ENCODE results near the gene SH3TC1. TPM values are rescaled to one million over a fixed set of nuclear protein-coding genes. Genes with fewer than 3 reads are reported as not detected.

The SH3TC1 gene
- total and polyA plus RNA-seq, 4 donors = 6.5 to 34.6 (median 25.8) TPM

DNA sequence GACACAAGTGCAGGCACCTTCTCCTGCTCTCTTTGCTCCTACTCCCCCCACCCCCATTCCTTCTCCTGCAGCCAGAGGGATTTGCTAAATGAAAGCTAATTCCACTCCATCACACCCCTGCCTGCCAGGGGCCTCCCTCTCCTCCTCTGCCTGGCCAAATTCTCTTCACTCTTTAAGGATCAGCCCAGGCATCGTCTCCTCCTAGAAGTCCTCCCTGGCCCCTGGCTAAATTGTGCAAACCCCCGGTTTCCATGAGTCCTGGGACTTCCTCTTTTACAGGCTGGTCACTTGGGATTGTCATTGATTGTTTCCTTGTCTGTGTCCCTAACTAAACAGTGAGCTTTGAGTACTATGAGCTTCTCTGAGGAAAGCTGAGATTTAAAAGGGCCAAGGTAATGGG, 31.8 kb upstream of the SH3TC1 start (continued):
- TF ChIP-seq SP1 (IDR thresholded peaks at IDR 0.05) (no peak), RAD21 (IDR thresholded peaks at IDR 0.05) (no peak), NR2F2 (IDR thresholded peaks at IDR 0.05) (no peak), FOXA1 (IDR thresholded peaks at IDR 0.05) (no peak), GABPA (IDR thresholded peaks at IDR 0.05 in 1 of 2, conservative IDR thresholded peaks at IDR 0.05 in 1 of 2) (no peak), YY1 (IDR thresholded peaks at IDR 0.05) (no peak)
- TF ChIP-seq, protein P1, sequence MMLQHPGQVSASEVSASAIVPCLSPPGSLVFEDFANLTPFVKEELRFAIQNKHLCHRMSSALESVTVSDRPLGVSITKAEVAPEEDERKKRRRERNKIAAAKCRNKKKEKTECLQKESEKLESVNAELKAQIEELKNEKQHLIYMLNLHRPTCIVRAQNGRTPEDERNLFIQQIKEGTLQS (IDR thresholded peaks at IDR 0.05) = no peak
- TF ChIP-seq, protein P2, sequence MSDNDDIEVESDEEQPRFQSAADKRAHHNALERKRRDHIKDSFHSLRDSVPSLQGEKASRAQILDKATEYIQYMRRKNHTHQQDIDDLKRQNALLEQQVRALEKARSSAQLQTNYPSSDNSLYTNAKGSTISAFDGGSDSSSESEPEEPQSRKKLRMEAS (IDR thresholded peaks at IDR 0.05) = no peak

DNA sequence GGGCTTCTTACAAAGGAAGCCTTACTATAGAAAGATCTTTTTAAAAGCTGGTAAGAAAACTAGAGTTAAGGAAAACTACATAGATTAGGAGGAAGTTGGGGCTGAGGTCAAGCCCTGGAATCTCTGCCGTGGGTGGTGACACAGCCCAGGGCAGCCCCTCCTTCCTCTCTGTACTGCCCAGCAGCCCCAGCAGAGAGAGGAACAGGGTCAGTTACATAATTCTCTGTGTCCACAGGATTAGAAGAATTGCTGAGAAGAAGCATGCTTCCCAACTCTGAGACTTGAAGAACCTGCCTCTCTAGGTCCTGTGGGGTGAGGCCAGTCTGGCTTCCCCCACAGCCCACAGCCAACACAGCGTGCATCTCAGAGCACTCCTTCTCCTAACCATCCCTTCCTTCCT, 31.3 kb upstream of the SH3TC1 start:
- Histone ChIP-seq H3K9ac (ENCODE audit: low read depth in 1 of 2, low read length in 2 of 2) (no peak overlapping the region), H3K36me3 (ENCODE audit: control insufficient read depth in 4 of 4, insufficient read depth in 3 of 4, low read depth in 1 of 4, low read length in 3 of 4) (no peaks in the 10 kb centered on the region), H3K27ac (ENCODE audit: low read depth in 1 of 2, low read length in 2 of 2) (no peak overlapping the region), H3K27me3 (ENCODE audit: control insufficient read depth in 4 of 4, insufficient read depth in 4 of 4, low read length in 3 of 4) (no peaks in the 10 kb centered on the region), H3K4me3 (ENCODE audit: low read depth in 1 of 3, low read length in 3 of 3) (no peak overlapping the region), H3K4me1 (ENCODE audit: control insufficient read depth in 4 of 4, insufficient read depth in 4 of 4, low read length in 3 of 4) (no peaks in the 10 kb centered on the region), H3K9me3 (ENCODE audit: control insufficient read depth in 4 of 4, low read length in 3 of 4) (peaks cover 2 to 8% (median 6%) of the 10 kb centered on the region in 4 donors)
- TF ChIP-seq, protein P3, sequence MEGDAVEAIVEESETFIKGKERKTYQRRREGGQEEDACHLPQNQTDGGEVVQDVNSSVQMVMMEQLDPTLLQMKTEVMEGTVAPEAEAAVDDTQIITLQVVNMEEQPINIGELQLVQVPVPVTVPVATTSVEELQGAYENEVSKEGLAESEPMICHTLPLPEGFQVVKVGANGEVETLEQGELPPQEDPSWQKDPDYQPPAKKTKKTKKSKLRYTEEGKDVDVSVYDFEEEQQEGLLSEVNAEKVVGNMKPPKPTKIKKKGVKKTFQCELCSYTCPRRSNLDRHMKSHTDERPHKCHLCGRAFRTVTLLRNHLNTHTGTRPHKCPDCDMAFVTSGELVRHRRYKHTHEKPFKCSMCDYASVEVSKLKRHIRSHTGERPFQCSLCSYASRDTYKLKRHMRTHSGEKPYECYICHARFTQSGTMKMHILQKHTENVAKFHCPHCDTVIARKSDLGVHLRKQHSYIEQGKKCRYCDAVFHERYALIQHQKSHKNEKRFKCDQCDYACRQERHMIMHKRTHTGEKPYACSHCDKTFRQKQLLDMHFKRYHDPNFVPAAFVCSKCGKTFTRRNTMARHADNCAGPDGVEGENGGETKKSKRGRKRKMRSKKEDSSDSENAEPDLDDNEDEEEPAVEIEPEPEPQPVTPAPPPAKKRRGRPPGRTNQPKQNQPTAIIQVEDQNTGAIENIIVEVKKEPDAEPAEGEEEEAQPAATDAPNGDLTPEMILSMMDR (IDR thresholded peaks at IDR 0.05; ENCODE audit: low read depth, low read length, missing input control) = no peak
- TF ChIP-seq JUND (IDR thresholded peaks at IDR 0.05) (no peak), YY1 (IDR thresholded peaks at IDR 0.05) (no peak), HNF4A (conservative IDR thresholded peaks at IDR 0.05) (no peak), FOXA2 (IDR thresholded peaks at IDR 0.05) (no peak), HNF4G (IDR thresholded peaks at IDR 0.05) (no peak), SP1 (IDR thresholded peaks at IDR 0.05) (peak; percentile 24), RXRA (IDR thresholded peaks at IDR 0.05) (peak in 1 of 2 donors; percentile 8), EGR1 (IDR thresholded peaks at IDR 0.05; ENCODE audit: low read depth in 2 of 2) (no peak), NR2F2 (IDR thresholded peaks at IDR 0.05) (peak; percentile 77)
- TF ChIP-seq, protein P2 (IDR thresholded peaks at IDR 0.05) = no peak
- WGBS = 38% methylated on average over 2 of the region's 2 CpGs
- no peak for DNase-seq (ENCODE audit: low spot score)

DNA sequence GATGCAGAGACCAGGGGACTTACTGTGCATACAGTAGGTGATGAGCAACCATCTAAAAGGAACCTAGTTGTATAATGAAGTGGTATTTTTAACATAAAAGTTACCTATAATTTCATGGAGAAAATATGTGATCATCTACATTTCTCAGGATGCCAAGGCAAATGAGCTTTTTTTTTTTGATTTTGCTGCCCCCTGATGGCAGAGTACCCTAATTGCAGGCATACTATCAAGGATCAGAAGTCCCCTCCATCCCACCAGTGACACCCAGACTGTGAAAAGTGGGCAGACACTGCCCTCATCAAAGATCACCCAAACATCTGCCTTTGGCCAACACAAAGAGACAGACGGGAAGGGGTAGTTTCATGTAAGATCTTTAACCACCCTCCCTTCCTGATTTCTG, 30.9 kb upstream of the SH3TC1 start:
- TF ChIP-seq, protein P4, sequence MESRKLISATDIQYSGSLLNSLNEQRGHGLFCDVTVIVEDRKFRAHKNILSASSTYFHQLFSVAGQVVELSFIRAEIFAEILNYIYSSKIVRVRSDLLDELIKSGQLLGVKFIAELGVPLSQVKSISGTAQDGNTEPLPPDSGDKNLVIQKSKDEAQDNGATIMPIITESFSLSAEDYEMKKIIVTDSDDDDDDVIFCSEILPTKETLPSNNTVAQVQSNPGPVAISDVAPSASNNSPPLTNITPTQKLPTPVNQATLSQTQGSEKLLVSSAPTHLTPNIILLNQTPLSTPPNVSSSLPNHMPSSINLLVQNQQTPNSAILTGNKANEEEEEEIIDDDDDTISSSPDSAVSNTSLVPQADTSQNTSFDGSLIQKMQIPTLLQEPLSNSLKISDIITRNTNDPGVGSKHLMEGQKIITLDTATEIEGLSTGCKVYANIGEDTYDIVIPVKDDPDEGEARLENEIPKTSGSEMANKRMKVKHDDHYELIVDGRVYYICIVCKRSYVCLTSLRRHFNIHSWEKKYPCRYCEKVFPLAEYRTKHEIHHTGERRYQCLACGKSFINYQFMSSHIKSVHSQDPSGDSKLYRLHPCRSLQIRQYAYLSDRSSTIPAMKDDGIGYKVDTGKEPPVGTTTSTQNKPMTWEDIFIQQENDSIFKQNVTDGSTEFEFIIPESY (IDR thresholded peaks at IDR 0.05) = no peak
- TF ChIP-seq, protein P3 (IDR thresholded peaks at IDR 0.05; ENCODE audit: low read depth, low read length, missing input control) = peak; percentile 33
- H3K4me3 ChIP-seq (ENCODE audit: low read depth in 1 of 3, low read length in 3 of 3) = no peak overlapping the region

More for the DNA sequence above, 30.9 kb upstream of the SH3TC1 start:
- Histone ChIP-seq H3K9ac (ENCODE audit: low read depth in 1 of 2, low read length in 2 of 2) (no peak overlapping the region), H3K27ac (ENCODE audit: low read depth in 1 of 2, low read length in 2 of 2) (peak overlapping the region in 1 of 2 donors; percentile 16), H3K36me3 (ENCODE audit: control insufficient read depth in 4 of 4, insufficient read depth in 3 of 4, low read depth in 1 of 4, low read length in 3 of 4) (no peaks in the 10 kb centered on the region), H3K4me1 (ENCODE audit: control insufficient read depth in 4 of 4, insufficient read depth in 4 of 4, low read length in 3 of 4) (no peaks in the 10 kb centered on the region), H3K9me3 (ENCODE audit: control insufficient read depth in 4 of 4, low read length in 3 of 4) (peaks cover 2 to 8% (median 6%) of the 10 kb centered on the region in 4 donors), H3K27me3 (ENCODE audit: control insufficient read depth in 4 of 4, insufficient read depth in 4 of 4, low read length in 3 of 4) (no peaks in the 10 kb centered on the region)
- 93% methylated on average over 1 of the region's 1 CpG for WGBS
- no peak for DNase-seq (ENCODE audit: low spot score)
